ENCODE measurements around the gene CAVIN4.

CAVIN4 gene

GRCh38 chr9:100605405-100605804 lies 27.5 kb downstream of the CAVIN4 start:
- Mint-ChIP-seq H3K36me3 (no peaks in the 10 kb centered on the region), H3K9me3 (no peaks in the 10 kb centered on the region), H3K27ac (no peak overlapping the region), H3K4me3 (no peak overlapping the region), H3K4me1 (no peaks in the 10 kb centered on the region)
- ATAC-seq = no peak
- no peak for DNase-seq (ENCODE audit: low spot score in 2 of 2)

- Mint-ChIP-seq H3K9me3 (peaks cover 6% of the 10 kb centered on the region), H3K27ac (no peak overlapping the region), H3K4me1 (no peaks in the 10 kb centered on the region), H3K4me3 (no peak overlapping the region), H3K36me3 (no peaks in the 10 kb centered on the region)
- no peak for DNase-seq (ENCODE audit: low spot score in 2 of 2)
- ATAC-seq = no peak
Measured at GRCh38 chr9:100619194-100619593, 41.3 kb downstream of the CAVIN4 start.

GRCh38 chr9:100619665-100620064 lies 41.8 kb downstream of the CAVIN4 start:
- H3K4me1 Mint-ChIP-seq = no peaks in the 10 kb centered on the region
- DNase-seq (ENCODE audit: low spot score in 2 of 2) = no peak
- H3K36me3 Mint-ChIP-seq = no peaks in the 10 kb centered on the region
- H3K4me3 Mint-ChIP-seq = no peak overlapping the region
- peaks cover 6% of the 10 kb centered on the region for H3K9me3 Mint-ChIP-seq
- no peak overlapping the region for H3K27ac Mint-ChIP-seq
- peak; percentile 37 for ATAC-seq

GRCh38 chr9:100623969-100624368 lies 46.1 kb downstream of the CAVIN4 start:
- Mint-ChIP-seq H3K9me3 (peaks cover 6% of the 10 kb centered on the region), H3K4me3 (no peak overlapping the region), H3K27ac (no peak overlapping the region), H3K4me1 (no peaks in the 10 kb centered on the region), H3K36me3 (no peaks in the 10 kb centered on the region)
- ATAC-seq (no peak), DNase-seq (ENCODE audit: low spot score in 2 of 2) (no peak)

DNA sequence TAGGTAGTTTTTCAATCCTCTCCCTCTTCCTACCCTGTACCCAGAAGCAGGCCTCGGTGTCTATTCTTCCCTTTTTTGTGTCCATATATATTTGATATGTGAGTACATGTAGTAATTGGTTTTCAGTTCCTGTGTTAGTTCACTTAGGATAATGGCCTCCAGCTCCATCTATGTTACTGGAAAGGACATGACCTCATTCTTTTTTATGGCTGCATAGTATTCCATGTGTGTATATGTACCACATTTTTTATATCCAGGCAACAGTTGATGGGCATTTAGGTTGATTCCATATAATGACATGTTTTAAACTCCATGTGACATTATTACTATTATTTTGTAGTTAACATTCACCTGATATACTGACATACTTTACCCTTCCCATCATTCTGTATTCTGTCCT lies 49.1 kb downstream of the CAVIN4 start:
- no peak overlapping the region for H3K4me3 Mint-ChIP-seq
- peaks cover 6% of the 10 kb centered on the region for H3K9me3 Mint-ChIP-seq
- no peak for ATAC-seq
- H3K36me3 Mint-ChIP-seq = no peaks in the 10 kb centered on the region
- H3K4me1 Mint-ChIP-seq = no peaks in the 10 kb centered on the region
- DNase-seq (ENCODE audit: low spot score in 2 of 2) = no peak
- no peak overlapping the region for H3K27ac Mint-ChIP-seq

GRCh38 chr9:100637787-100638186 lies 59.9 kb downstream of the CAVIN4 start:
- Mint-ChIP-seq H3K27ac (no peak overlapping the region), H3K4me3 (no peak overlapping the region), H3K9me3 (peaks cover 5% of the 10 kb centered on the region), H3K36me3 (no peaks in the 10 kb centered on the region), H3K4me1 (no peaks in the 10 kb centered on the region)
- DNase-seq (ENCODE audit: low spot score in 2 of 2) = no peak
- ATAC-seq = no peak
